SK-N-SH (cell line): Measurements from ENCODE around the gene CCL2. TPM values are rescaled to one million over a fixed set of nuclear protein-coding genes. Genes with fewer than 3 reads are reported as not detected.
A peak's percentile ranks its signal among the peaks of the same experiment; 100 is the strongest.

Source experiments
- CTCF ChIA-PET: fragments of 300-600, 350-600 bp; formaldehyde crosslinking; extraction: SDS; loops from one replicate; lab custom pipeline; 2021; lab: Yijun Ruan, JAX
- POLR2A ChIA-PET: fragments of 350-600 bp; sonication (Branson Sonifier 250); formaldehyde crosslinking; extraction: SDS; loops from one replicate; lab custom pipeline; 2020; ENCODE audit warnings: antibody characterized with exemption, inconsistent platforms; lab: Yijun Ruan, JAX
- DNase-seq: peaks from one replicate; pipeline ENCODE4 v3.0.0; 2012
- H2AFZ ChIP-seq: fragments of 200-600 bp; sonication (generic); 2 replicates; pipeline ENCODE4 v1.8.1; 2016; ENCODE audit warnings: antibody characterized with exemption, mild to moderate bottlenecking, low read depth
- H3F3A ChIP-seq: fragments of 200-600 bp; sonication (generic); replicated peaks from 2 replicates; pipeline ENCODE3; 2016; ENCODE audit warnings: antibody characterized with exemption, mild to moderate bottlenecking; ENCODE audit not compliant: insufficient read depth
- H3K27ac ChIP-seq, 2 experiments: fragments of 200-500 bp in 1 of 2; fragments of 200-600 bp in 1 of 2; sonication (Bioruptor generic) in 1 of 2; sonication (generic), shearing (Covaris generic) in 1 of 2; 2 replicates each; pipeline versions ENCODE4 v1.5.1 to v1.6.1; 2014 to 2016; ENCODE audit warnings: low read depth in 2 of 2, inconsistent platforms in 1 of 2, low read length in 1 of 2, mild to moderate bottlenecking in 1 of 2, mixed read lengths in 1 of 2
- H3K27me3 ChIP-seq: fragments of 200-600 bp; sonication (generic), shearing (Covaris generic); 2 replicates; pipeline ENCODE4 v1.6.1; 2016; ENCODE audit warnings: mixed run types; ENCODE audit not compliant: insufficient read depth
- H3K36me3 ChIP-seq, 2 experiments: fragments of 200-500 bp in 1 of 2; fragments of 200-600 bp in 1 of 2; sonication (Bioruptor generic) in 1 of 2; sonication (generic) in 1 of 2; replicated peaks in 1 of 2; 2 replicates each; pipeline versions ENCODE3 to v1.5.1; 2014 to 2016; ENCODE audit warnings: low read length in 1 of 2, mild to moderate bottlenecking in 1 of 2; ENCODE audit not compliant: insufficient read depth in 2 of 2, control insufficient read depth in 1 of 2
- H3K4me1 ChIP-seq, 2 experiments: fragments of 200-500 bp in 1 of 2; fragments of 200-600 bp in 1 of 2; sonication (Bioruptor generic) in 1 of 2; sonication (generic), shearing (Covaris generic) in 1 of 2; 2 replicates each; pipeline versions ENCODE4 v1.5.1 to v1.6.1; 2014 to 2016; ENCODE audit warnings: low read depth in 1 of 2, low read length in 1 of 2, mixed run types in 1 of 2; ENCODE audit not compliant: insufficient read depth in 2 of 2, control insufficient read depth in 1 of 2
- H3K4me2 ChIP-seq: fragments of 200-600 bp; sonication (generic), shearing (Covaris generic); 2 replicates; pipeline ENCODE4 v1.6.1; 2017; ENCODE audit warnings: mixed run types
- H3K4me3 ChIP-seq, 2 experiments: fragments of 200-500 bp in 1 of 2; fragments of 200-600 bp in 1 of 2; sonication (Bioruptor generic) in 1 of 2; sonication (generic), shearing (Covaris generic) in 1 of 2; 2 replicates each; pipeline versions ENCODE4 v1.5.1 to v1.8.1; 2014 to 2016; ENCODE audit warnings: low read depth in 2 of 2, inconsistent platforms in 1 of 2, low read length in 1 of 2, mild to moderate bottlenecking in 1 of 2, mixed read lengths in 1 of 2, moderate library complexity in 1 of 2
- H3K79me2 ChIP-seq: fragments of 200-600 bp; sonication (generic); 2 replicates; pipeline ENCODE4 v1.8.1; 2017; ENCODE audit warnings: mild to moderate bottlenecking; ENCODE audit not compliant: insufficient read depth
- H3K9ac ChIP-seq: fragments of 200-600 bp; sonication (generic); 2 replicates; pipeline ENCODE4 v1.6.1; 2017; ENCODE audit warnings: mixed run types
- H3K9me2 ChIP-seq: fragments of 200-600 bp; sonication (generic); 2 replicates; pipeline ENCODE4 v1.6.1; 2017; ENCODE audit warnings: mixed run types
- H3K9me3 ChIP-seq: fragments of 200-600 bp; sonication (generic); 2 replicates; pipeline ENCODE4 v1.6.1; 2017; ENCODE audit warnings: mixed run types, mild to moderate bottlenecking, moderate library complexity
- H4K20me1 ChIP-seq: fragments of 200-600 bp; sonication (generic); 2 replicates; pipeline ENCODE4 v1.6.1; 2017; ENCODE audit warnings: mild to moderate bottlenecking, mixed run types; ENCODE audit not compliant: insufficient read depth
- EZH2phosphoT487 ChIP-seq: fragments of 200-600 bp; sonication (generic); IDR thresholded peaks from 2 replicates; pipeline ENCODE4 v1.6.1; 2017; ENCODE audit warnings: low read depth, mixed run types, mild to moderate bottlenecking, antibody characterized with exemption, moderate library complexity, borderline replicate concordance
- FOSL2 ChIP-seq: IDR thresholded peaks from 2 replicates; pipeline ENCODE4 v1.4.0; 2012; ENCODE audit warnings: low read depth, mild to moderate bottlenecking, moderate library complexity, borderline replicate concordance
- FOXM1 ChIP-seq: IDR thresholded peaks from 2 replicates; pipeline ENCODE4 v1.4.0; 2012; ENCODE audit warnings: low read depth, mild to moderate bottlenecking
- IRF3 ChIP-seq: fragments of 150-350 bp; IDR thresholded peaks from 2 replicates; pipeline ENCODE4 v1.6.1; 2016; ENCODE audit warnings: mild to moderate bottlenecking, low read depth, low read length
- JUND ChIP-seq: IDR thresholded peaks from 2 replicates; pipeline ENCODE4 v1.4.0; 2012
- NRF1 ChIP-seq: IDR thresholded peaks from 2 replicates; pipeline ENCODE4 v1.6.1; 2012; ENCODE audit warnings: low read depth, mild to moderate bottlenecking, low read length
- POLR2AphosphoS5 ChIP-seq: IDR thresholded peaks from 2 replicates; pipeline ENCODE4 v1.6.1; 2012; ENCODE audit warnings: low read depth, low read length
- RAD21 ChIP-seq: IDR thresholded peaks from 2 replicates; pipeline ENCODE4 v1.6.1; 2012; ENCODE audit warnings: mild to moderate bottlenecking, low read length
- RXRA ChIP-seq: IDR thresholded peaks from 2 replicates; pipeline ENCODE4 v1.4.0; 2012; ENCODE audit warnings: low read depth, mild to moderate bottlenecking, borderline replicate concordance
- SMC3 ChIP-seq: IDR thresholded peaks from 2 replicates; pipeline ENCODE4 v1.6.1; 2012; ENCODE audit warnings: low read depth, low read length, improper control_type of control experiment
- TAF1 ChIP-seq: IDR thresholded peaks from 2 replicates; pipeline ENCODE4 v1.6.1; 2012; ENCODE audit warnings: low read depth, mild to moderate bottlenecking, low read length, moderate library complexity, borderline replicate concordance
- TCF12 ChIP-seq: IDR thresholded peaks from 2 replicates; pipeline ENCODE4 v1.4.0; 2012
- USF1 ChIP-seq: IDR thresholded peaks from 2 replicates; pipeline ENCODE4 v1.4.0; 2012; ENCODE audit warnings: low read depth, borderline replicate concordance
- WGBS: methylation state at CpG from one replicate; pipeline ENCODE4 v1.1.6; 2017; ENCODE audit warnings: low lambda C conversion rate; 5-methylcytosine and 5-hydroxymethylcytosine counted together
- polyA plus RNA-seq, 3 experiments: library from polyadenylated mRNA; depleted of rRNA; stranded (reverse); fragments of >200 nt; gene quantifications; 2 replicates each; pipeline ENCODE4 v1.2.3, GENCODE V29; 2012
- TF ChIP-seq, protein P1 (sequence below): IDR thresholded peaks from 2 replicates; pipeline ENCODE4; 2012

CCL2 gene
- polyA plus RNA-seq, 1 of the 3 experiments (the other 2 are of a cell fraction): 210 TPM

- H3K4me3 ChIP-seq: peak overlapping the region in 1 of 2 experiments; percentile 2; a peak in 1 of 4 replicates
Observed at GRCh38 chr17:34257299-34257985, 2.4 kb downstream of the CCL2 start.

DNA sequence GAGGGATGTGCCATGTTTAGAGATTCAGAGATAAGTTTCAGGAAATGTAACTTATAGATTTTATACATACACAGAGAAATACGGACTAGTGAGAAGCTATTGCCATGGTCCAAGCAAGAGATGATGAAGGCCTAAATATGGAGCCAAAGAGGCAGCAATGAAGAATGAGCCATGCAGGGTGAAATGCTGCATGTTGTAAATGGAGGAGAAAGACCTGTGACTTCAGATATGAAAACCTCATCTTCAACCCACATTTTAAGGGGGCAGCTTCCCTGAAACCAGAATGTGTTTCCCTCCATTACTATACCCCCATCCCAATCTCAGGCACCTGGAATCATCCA lies 2.9 kb downstream of the CCL2 start:
- peaks cover 34% of the 10 kb centered on the region for H3F3A ChIP-seq
- CTCF ChIA-PET: interaction anchor here (2.1 kb wide), 1 partner anchor 104 kb away, joined by 10 read pairs; no protein-coding TSS in a partner anchor
- no peak for DNase-seq
- H3K4me3 ChIP-seq: no peak overlapping the region
- no peak overlapping the region for H3K27ac ChIP-seq
- peaks cover 0 to 6% of the 10 kb centered on the region in 2 experiments for H3K36me3 ChIP-seq
- 68% methylated on average over 1 of the region's 1 CpG for WGBS
- H3K9ac ChIP-seq: no peak overlapping the region
- POLR2A ChIA-PET: no interaction called here
- no peak overlapping the region for H3K4me2 ChIP-seq
- H3K9me2 ChIP-seq: no peaks in the 10 kb centered on the region
- TF ChIP-seq FOXM1 (no peak), RXRA (no peak), SMC3 (no peak), NRF1 (no peak), EZH2phosphoT487 (no peak), IRF3 (no peak), POLR2AphosphoS5 (no peak), TCF12 (no peak), FOSL2 (no peak), USF1 (no peak), TAF1 (no peak)
- no peak overlapping the region for H2AFZ ChIP-seq
- H3K27me3 ChIP-seq: no peaks in the 10 kb centered on the region
- H4K20me1 ChIP-seq: no peaks in the 10 kb centered on the region
- H3K79me2 ChIP-seq: peaks cover 8% of the 10 kb centered on the region; the same call in 1 of the 2 replicates
- no peaks in the 10 kb centered on the region for H3K9me3 ChIP-seq
- H3K4me1 ChIP-seq: peaks cover 14 to 16% of the 10 kb centered on the region in 2 experiments

More at GRCh38 chr17:34257299-34257985, 2.4 kb downstream of the CCL2 start:
- 71% methylated on average over 5 of the region's 5 CpGs for WGBS
- H4K20me1 ChIP-seq: no peaks in the 10 kb centered on the region
- CTCF ChIA-PET: interaction anchor here (2.1 kb wide), 1 partner anchor 104 kb away, joined by 10 read pairs; no protein-coding TSS in a partner anchor
- H3K27me3 ChIP-seq: no peaks in the 10 kb centered on the region
- H3K4me2 ChIP-seq: no peak overlapping the region; the same call in 1 of the 2 replicates
- no peak for DNase-seq
- POLR2A ChIA-PET: no interaction called here
- H3K79me2 ChIP-seq: peaks cover 8% of the 10 kb centered on the region; the same call in 1 of the 2 replicates
- H3K36me3 ChIP-seq: peaks cover 0 to 6% of the 10 kb centered on the region in 2 experiments
- no peaks in the 10 kb centered on the region for H3K9me2 ChIP-seq
- H3F3A ChIP-seq: peaks cover 39% of the 10 kb centered on the region
- no peaks in the 10 kb centered on the region for H3K9me3 ChIP-seq
- no peak overlapping the region for H3K27ac ChIP-seq
- H3K4me1 ChIP-seq: peaks cover 16 to 21% of the 10 kb centered on the region in 2 experiments
- TF ChIP-seq, protein P1, sequence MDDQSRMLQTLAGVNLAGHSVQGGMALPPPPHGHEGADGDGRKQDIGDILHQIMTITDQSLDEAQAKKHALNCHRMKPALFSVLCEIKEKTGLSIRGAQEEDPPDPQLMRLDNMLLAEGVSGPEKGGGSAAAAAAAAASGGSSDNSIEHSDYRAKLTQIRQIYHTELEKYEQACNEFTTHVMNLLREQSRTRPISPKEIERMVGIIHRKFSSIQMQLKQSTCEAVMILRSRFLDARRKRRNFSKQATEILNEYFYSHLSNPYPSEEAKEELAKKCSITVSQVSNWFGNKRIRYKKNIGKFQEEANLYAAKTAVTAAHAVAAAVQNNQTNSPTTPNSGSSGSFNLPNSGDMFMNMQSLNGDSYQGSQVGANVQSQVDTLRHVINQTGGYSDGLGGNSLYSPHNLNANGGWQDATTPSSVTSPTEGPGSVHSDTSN: peak; percentile 47; the same call in 1 of the 2 replicates
- TF ChIP-seq RAD21: no peak
- TF ChIP-seq JUND: peak; percentile 28; the same call in 1 of the 2 replicates
- TF ChIP-seq, all 33 proteins: peak for 2
- 0 out of 2 replicates have a peak overlapping the region, but pooled peaks have one; percentile 81 for H3K9ac ChIP-seq
- H2AFZ ChIP-seq: no peak overlapping the region
